HepG2 (cell line): Measurements from ENCODE around the gene MYLK. TPM values are rescaled to one million over a fixed set of nuclear protein-coding genes. Genes with fewer than 3 reads are reported as not detected.
A peak's percentile ranks its signal among the peaks of the same experiment; 100 is the strongest.

Experiments used
- BCL3 ChIP-seq: sonication (generic); formaldehyde crosslinking; IDR thresholded peaks from 2 replicates; pipeline ENCODE4 v1.5.1; 2020; ENCODE audit warnings: mild to moderate bottlenecking, missing genetic modification reagents, moderate library complexity
- CEBPG ChIP-seq: IDR thresholded peaks from 2 replicates; pipeline ENCODE4 v1.6.1; 2016
- DMAP1 ChIP-seq: IDR thresholded peaks from 2 replicates; pipeline ENCODE4 v1.6.1; 2016
- ELF3 ChIP-seq: IDR thresholded peaks from 2 replicates; pipeline ENCODE4 v1.6.1; 2016; ENCODE audit warnings: missing genetic modification reagents, missing compliant biosample characterization
- HDAC2 ChIP-seq: sonication (generic); formaldehyde crosslinking; IDR thresholded peaks from 2 replicates; pipeline ENCODE4 v1.4.0; 2020; ENCODE audit warnings: missing genetic modification reagents
- JDP2 ChIP-seq: sonication (generic); formaldehyde crosslinking; IDR thresholded peaks from 2 replicates; pipeline ENCODE4 v1.8.1; 2022; ENCODE audit warnings: missing genetic modification reagents, borderline replicate concordance
- KMT2A ChIP-seq: sonication (generic); formaldehyde crosslinking; IDR thresholded peaks from 2 replicates; pipeline ENCODE4 v1.4.0; 2020; ENCODE audit warnings: missing genetic modification reagents
- MBD4 ChIP-seq: IDR thresholded peaks from 2 replicates; pipeline ENCODE4 v1.6.1; 2012; ENCODE audit warnings: low read length, inconsistent platforms, borderline replicate concordance
- MXD4 ChIP-seq: IDR thresholded peaks from 2 replicates; pipeline ENCODE4 v1.6.1; 2016; ENCODE audit warnings: mild to moderate bottlenecking, missing biosample characterization, missing genetic modification reagents
- NFATC3 ChIP-seq: sonication (generic); formaldehyde crosslinking; IDR thresholded peaks from 2 replicates; pipeline ENCODE4 v1.5.1; 2020; ENCODE audit warnings: mild to moderate bottlenecking, missing genetic modification reagents
- PCBP2 ChIP-seq: fragments of 200-400 bp; formaldehyde crosslinking; optimal IDR thresholded peaks from 2 replicates; pipeline ENCODE3; 2018; ENCODE audit warnings: low read length, low read depth; ENCODE audit not compliant: poor library complexity, severe bottlenecking
- RBFOX2 ChIP-seq: fragments of 200-400 bp; formaldehyde crosslinking; IDR thresholded peaks from 2 replicates; pipeline ENCODE4 v1.6.1; 2017; ENCODE audit warnings: low read depth, mild to moderate bottlenecking, low read length
- RNF219 ChIP-seq: sonication (generic); formaldehyde crosslinking; IDR thresholded peaks from 2 replicates; pipeline ENCODE4 v1.5.0; 2020; ENCODE audit warnings: mild to moderate bottlenecking, missing genetic modification reagents
- SAFB2 ChIP-seq: sonication (generic); formaldehyde crosslinking; IDR thresholded peaks from 2 replicates; pipeline ENCODE4 v1.5.1; 2020; ENCODE audit warnings: missing genetic modification reagents, low read depth, mild to moderate bottlenecking, borderline replicate concordance
- SALL1 ChIP-seq: sonication (generic); formaldehyde crosslinking; IDR thresholded peaks from 2 replicates; pipeline ENCODE4 v1.8.0; 2022; ENCODE audit warnings: mild to moderate bottlenecking, missing genetic modification reagents
- SNAI1 ChIP-seq: sonication (generic); formaldehyde crosslinking; IDR thresholded peaks from 2 replicates; pipeline ENCODE4 v1.5.0; 2020; ENCODE audit warnings: mild to moderate bottlenecking, missing genetic modification reagents, borderline replicate concordance
- SOX13 ChIP-seq, 3 experiments: fragments of 450-650 bp in 1 of 3; sonication (generic) in 1 of 3; formaldehyde crosslinking in 1 of 3; IDR thresholded peaks in 2 of 3; conservative IDR thresholded peaks in 1 of 3; 2 replicates each; pipeline versions ENCODE4 v1.5.0 to v1.6.1; 2016 to 2020; ENCODE audit warnings: antibody characterized with exemption in 1 of 3, mild to moderate bottlenecking in 1 of 3, missing compliant biosample characterization in 1 of 3, missing genetic modification reagents in 1 of 3, moderate library complexity in 1 of 3
- SP4 ChIP-seq: sonication (generic); formaldehyde crosslinking; IDR thresholded peaks from 2 replicates; pipeline ENCODE4 v1.8.1; 2023; ENCODE audit warnings: mild to moderate bottlenecking, missing genetic modification reagents
- ZBTB7A ChIP-seq: sonication (generic); formaldehyde crosslinking; IDR thresholded peaks from 2 replicates; pipeline ENCODE4 v1.8.0; 2022; ENCODE audit warnings: mild to moderate bottlenecking, missing genetic modification reagents
- ZBTB8A ChIP-seq: sonication (generic); formaldehyde crosslinking; IDR thresholded peaks from 2 replicates; pipeline ENCODE4 v1.4.0; 2020; ENCODE audit warnings: mild to moderate bottlenecking, low read depth, missing genetic modification reagents, borderline replicate concordance
- ZNF543 ChIP-seq: sonication (generic); formaldehyde crosslinking; IDR thresholded peaks from 2 replicates; pipeline ENCODE4 v1.4.0; 2020; ENCODE audit warnings: mild to moderate bottlenecking, missing genetic modification reagents
- ZNF567 ChIP-seq: sonication (generic); formaldehyde crosslinking; IDR thresholded peaks from 2 replicates; pipeline ENCODE4 v1.8.1; 2023; ENCODE audit warnings: mild to moderate bottlenecking, missing genetic modification reagents, borderline replicate concordance
- ZNF776 ChIP-seq: sonication (generic); formaldehyde crosslinking; IDR thresholded peaks from 2 replicates; pipeline ENCODE4 v1.4.0; 2020; ENCODE audit warnings: mild to moderate bottlenecking, missing genetic modification reagents
- ZNF780A ChIP-seq: sonication (generic); formaldehyde crosslinking; IDR thresholded peaks from 2 replicates; pipeline ENCODE4 v1.8.0; 2022; ENCODE audit warnings: mild to moderate bottlenecking, missing genetic modification reagents, moderate library complexity
- ZSCAN12 ChIP-seq: sonication (generic); formaldehyde crosslinking; IDR thresholded peaks from 2 replicates; pipeline ENCODE4 v1.9.0; 2021; ENCODE audit warnings: mild to moderate bottlenecking, missing genetic modification reagents
- polyA plus RNA-seq, 8 experiments: library from polyadenylated mRNA; depleted of rRNA in 3 of 8; stranded (reverse) in 7 of 8; unstranded in 1 of 8; fragments of >200 nt; fragmentation: Illumina TruSeq in 4 of 8; extraction: Trizol in 4 of 8; gene quantifications; 2 replicates each; pipeline versions ENCODE4 v1.2.1 to v1.2.3, GENCODE V29; 2011 to 2016; ENCODE audit warnings: low read depth in 4 of 8, missing spikeins in 1 of 8, mixed read lengths in 1 of 8; ENCODE audit not compliant: insufficient read depth in 1 of 8
- total RNA-seq, 5 experiments: library from RNA; depleted of rRNA; stranded (reverse); fragments of >200 nt; fragmentation: Illumina TruSeq; extraction: Trizol; gene quantifications; 2 replicates each; pipeline ENCODE4 v1.2.3, GENCODE V29; 2016; ENCODE audit warnings: low read depth in 1 of 5
- TF ChIP-seq, protein P1 (sequence below): sonication (generic); formaldehyde crosslinking; conservative IDR thresholded peaks from 2 replicates; pipeline ENCODE4 v1.8.0; 2022; ENCODE audit warnings: low read depth, missing genetic modification reagents
- TF ChIP-seq, protein P2 (sequence below): sonication (generic); formaldehyde crosslinking; conservative IDR thresholded peaks from 2 replicates; pipeline ENCODE4 v1.4.0; 2020; ENCODE audit warnings: missing genetic modification reagents

The MYLK gene
- total and polyA plus RNA-seq, 2 of the 13 experiments (the other 11 are each of a cell fraction or from before 2014, with no cell fraction given), result 10.6 to 34.9 TPM

GRCh38 chr3:123653221-123653682, 230.9 kb downstream of the MYLK start (continued):
- no peak for TF ChIP-seq JDP2 (CRISPR knock-in tag)
- no peak for TF ChIP-seq SAFB2 (CRISPR knock-in tag)
- no peak for TF ChIP-seq SOX13 (IDR thresholded peaks at IDR 0.05)
- peak in 1 of 2 experiments; percentile 85; a peak in 2 of 4 replicates for TF ChIP-seq SOX13 (CRISPR knock-in tag; conservative IDR thresholded peaks at IDR 0.05 in 1 of 2, IDR thresholded peaks at IDR 0.05 in 1 of 2)
- no peak for TF ChIP-seq ZSCAN12 (CRISPR knock-in tag)
- no peak for TF ChIP-seq NFATC3 (CRISPR knock-in tag)
- TF ChIP-seq SNAI1 (CRISPR knock-in tag), result no peak
- TF ChIP-seq SP4 (CRISPR knock-in tag), result no peak
- TF ChIP-seq ELF3 (CRISPR knock-in tag), result peak; percentile 63; the same call in 1 of the 2 replicates
- no peak for TF ChIP-seq PCBP2
- peak; percentile 87 for TF ChIP-seq CEBPG (CRISPR knock-in tag)
- no peak for TF ChIP-seq ZNF567 (CRISPR knock-in tag)
- no peak for TF ChIP-seq KMT2A
- TF ChIP-seq DMAP1 (CRISPR knock-in tag), result peak; percentile 41; the same call in 1 of the 2 replicates
- no peak for TF ChIP-seq MXD4
- no peak for TF ChIP-seq ZNF543 (CRISPR knock-in tag)
- TF ChIP-seq MBD4, result no peak
- TF ChIP-seq, protein P1, sequence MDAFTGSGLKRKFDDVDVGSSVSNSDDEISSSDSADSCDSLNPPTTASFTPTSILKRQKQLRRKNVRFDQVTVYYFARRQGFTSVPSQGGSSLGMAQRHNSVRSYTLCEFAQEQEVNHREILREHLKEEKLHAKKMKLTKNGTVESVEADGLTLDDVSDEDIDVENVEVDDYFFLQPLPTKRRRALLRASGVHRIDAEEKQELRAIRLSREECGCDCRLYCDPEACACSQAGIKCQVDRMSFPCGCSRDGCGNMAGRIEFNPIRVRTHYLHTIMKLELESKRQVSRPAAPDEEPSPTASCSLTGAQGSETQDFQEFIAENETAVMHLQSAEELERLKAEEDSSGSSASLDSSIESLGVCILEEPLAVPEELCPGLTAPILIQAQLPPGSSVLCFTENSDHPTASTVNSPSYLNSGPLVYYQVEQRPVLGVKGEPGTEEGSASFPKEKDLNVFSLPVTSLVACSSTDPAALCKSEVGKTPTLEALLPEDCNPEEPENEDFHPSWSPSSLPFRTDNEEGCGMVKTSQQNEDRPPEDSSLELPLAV (CRISPR knock-in tag), result no peak
- TF ChIP-seq ZNF780A, result no peak
- no peak for TF ChIP-seq RBFOX2
- no peak for TF ChIP-seq RNF219 (CRISPR knock-in tag)
- TF ChIP-seq BCL3 (CRISPR knock-in tag), result no peak
- TF ChIP-seq, protein P2, sequence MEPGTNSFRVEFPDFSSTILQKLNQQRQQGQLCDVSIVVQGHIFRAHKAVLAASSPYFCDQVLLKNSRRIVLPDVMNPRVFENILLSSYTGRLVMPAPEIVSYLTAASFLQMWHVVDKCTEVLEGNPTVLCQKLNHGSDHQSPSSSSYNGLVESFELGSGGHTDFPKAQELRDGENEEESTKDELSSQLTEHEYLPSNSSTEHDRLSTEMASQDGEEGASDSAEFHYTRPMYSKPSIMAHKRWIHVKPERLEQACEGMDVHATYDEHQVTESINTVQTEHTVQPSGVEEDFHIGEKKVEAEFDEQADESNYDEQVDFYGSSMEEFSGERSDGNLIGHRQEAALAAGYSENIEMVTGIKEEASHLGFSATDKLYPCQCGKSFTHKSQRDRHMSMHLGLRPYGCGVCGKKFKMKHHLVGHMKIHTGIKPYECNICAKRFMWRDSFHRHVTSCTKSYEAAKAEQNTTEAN (CRISPR knock-in tag), result no peak
- TF ChIP-seq ZBTB7A, result no peak
- TF ChIP-seq ZNF776 (CRISPR knock-in tag), result no peak
- TF ChIP-seq HDAC2 (CRISPR knock-in tag), result no peak
- peak; percentile 61 for TF ChIP-seq SALL1 (CRISPR knock-in tag)
- no peak for TF ChIP-seq ZBTB8A (CRISPR knock-in tag)
